ENCODE results near the gene UMODL1.
"Not testable (repeated sequence)": the region's sequence is repeated elsewhere in the genome, so short reads cannot be mapped to it uniquely, and the experiment has no call there.

UMODL1 gene

GRCh38 chr21:42060166-42060565 is 11.0 kb upstream of the UMODL1 start:
- no peak for DNase-seq

- peak; percentile 71 for DNase-seq
These were observed 9.7 kb upstream of the UMODL1 start for GRCh38 chr21:42061195-42061985.

GRCh38 chr21:42061986-42062235 is 9.2 kb upstream of the UMODL1 start:
- DNase-seq = no peak

- peak; percentile 92 for DNase-seq
These were observed 8.7 kb upstream of the UMODL1 start for GRCh38 chr21:42062236-42063022.

GRCh38 chr21:42063191-42063570 is 7.9 kb upstream of the UMODL1 start:
- DNase-seq = peak; percentile 43

- peak; percentile 69 for DNase-seq
These were observed 7.3 kb upstream of the UMODL1 start for GRCh38 chr21:42063571-42064521.

- no peak for DNase-seq
These were observed 4.6 kb upstream of the UMODL1 start for GRCh38 chr21:42066521-42066920.

- DNase-seq = no peak
These were observed 3.4 kb upstream of the UMODL1 start for GRCh38 chr21:42067531-42068255.

GRCh38 chr21:42068256-42068545 is 2.9 kb upstream of the UMODL1 start:
- no peak for DNase-seq

- no peak for DNase-seq
These were observed 2.5 kb upstream of the UMODL1 start for GRCh38 chr21:42068592-42068991.

- DNase-seq = no peak
These were observed 1.8 kb upstream of the UMODL1 start for GRCh38 chr21:42069327-42069726.

GRCh38 chr21:42069843-42070242 is 1.3 kb upstream of the UMODL1 start:
- no peak for DNase-seq

- no peak for DNase-seq
These were observed 2.3 kb downstream of the UMODL1 start for GRCh38 chr21:42073145-42074099.

- no peak for DNase-seq
These were observed 4.8 kb downstream of the UMODL1 start for GRCh38 chr21:42075686-42076471.

- DNase-seq = not testable (repeated sequence)
These were observed 6.6 kb downstream of the UMODL1 start for GRCh38 chr21:42077685-42078238.

GRCh38 chr21:42078247-42079007 is 7.3 kb downstream of the UMODL1 start:
- not testable (repeated sequence) for DNase-seq

- DNase-seq = no peak
These were observed 8.2 kb downstream of the UMODL1 start for GRCh38 chr21:42079008-42079938.

Measured in CD4-positive, alpha-beta T cell treated with Interferon gamma for 1 hour (primary cell).